IMR-90 (cell line): ENCODE results near the gene RASGEF1C. TPM values are rescaled to one million over a fixed set of nuclear protein-coding genes. Genes with fewer than 3 reads are reported as not detected.
A peak's percentile ranks its signal among the peaks of the same experiment; 100 is the strongest.

Experiments used
- ATAC-seq: fragments of 200-7000 bp; cut with Tn5 transposase; 2 replicates; pipeline ENCODE4 v1.9.1; 2020; ENCODE audit warnings: low read depth, mild to moderate bottlenecking, moderate library complexity
- BruUV-seq: library from RNA; stranded (reverse); fragments of 400-500 nt; replicated peaks from 2 replicates; lab custom pipeline; 2021; lab: Mats Ljungman, UMichigan
- CTCF ChIA-PET: fragments of 300-600 bp; formaldehyde crosslinking; extraction: SDS; loops from one replicate; lab custom pipeline; 2021; ENCODE audit warnings: antibody characterized with exemption; lab: Yijun Ruan, JAX
- POLR2A ChIA-PET: fragments of 300-600 bp; sonication (Branson Sonifier 250); formaldehyde crosslinking; loops from one replicate; lab custom pipeline; 2022; ENCODE audit warnings: antibody characterized with exemption; ENCODE audit not compliant: unreplicated experiment; lab: Charles Lee
- DNase-seq: peaks from one replicate; pipeline ENCODE4 v3.0.0; 2013
- H2AFZ ChIP-seq: replicated peaks from 2 replicates; pipeline ENCODE3; 2013; ENCODE audit warnings: low read length, mild to moderate bottlenecking; ENCODE audit not compliant: poor library complexity
- H2AK5ac ChIP-seq: 2 replicates; pipeline ENCODE4 v1.6.1; 2013; ENCODE audit warnings: low read depth, low read length, inconsistent platforms
- H2AK9ac ChIP-seq: replicated peaks from 2 replicates; pipeline ENCODE3; 2013; ENCODE audit warnings: mild to moderate bottlenecking, low read depth, low read length, moderate library complexity; ENCODE audit not compliant: poor library complexity
- H2BK120ac ChIP-seq: 2 replicates; pipeline ENCODE4 v1.6.1; 2013; ENCODE audit warnings: low read depth, low read length, inconsistent platforms
- H2BK15ac ChIP-seq: 3 replicates; pipeline ENCODE4 v1.6.1; 2013; ENCODE audit warnings: low read depth, low read length, inconsistent platforms
- H2BK20ac ChIP-seq: 2 replicates; pipeline ENCODE4 v1.6.1; 2013; ENCODE audit warnings: low read depth, mild to moderate bottlenecking, inconsistent platforms, low read length, moderate library complexity
- H2BK5ac ChIP-seq: 2 replicates; pipeline ENCODE4 v1.6.1; 2013; ENCODE audit warnings: mild to moderate bottlenecking, low read depth, low read length, inconsistent platforms; ENCODE audit not compliant: poor library complexity, severe bottlenecking
- H3K14ac ChIP-seq: replicated peaks from 2 replicates; pipeline ENCODE4 v1.6.1; 2013; ENCODE audit warnings: low read depth, low read length, inconsistent platforms
- H3K18ac ChIP-seq: 2 replicates; pipeline ENCODE4 v1.6.1; 2013; ENCODE audit warnings: low read depth, low read length, control low read depth
- H3K23ac ChIP-seq: 2 replicates; pipeline ENCODE4 v1.6.1; 2013; ENCODE audit warnings: low read depth, low read length, inconsistent platforms
- H3K27ac ChIP-seq: 2 replicates; pipeline ENCODE4 v1.5.1; 2013; ENCODE audit warnings: mild to moderate bottlenecking, control low read depth, low read length; ENCODE audit not compliant: insufficient read depth
- H3K27me3 ChIP-seq: 2 replicates; pipeline ENCODE4 v1.6.1; 2013; ENCODE audit warnings: low read length; ENCODE audit not compliant: control insufficient read depth, insufficient read depth
- H3K36me3 ChIP-seq: 2 replicates; pipeline ENCODE4 v1.6.1; 2013; ENCODE audit warnings: low read length, mixed read lengths; ENCODE audit not compliant: control insufficient read depth, insufficient read depth
- H3K4ac ChIP-seq: 2 replicates; pipeline ENCODE4 v1.6.1; 2013; ENCODE audit warnings: low read depth, low read length, inconsistent platforms
- H3K4me1 ChIP-seq: 2 replicates; pipeline ENCODE4 v1.6.1; 2013; ENCODE audit warnings: low read length, mixed read lengths; ENCODE audit not compliant: control insufficient read depth, insufficient read depth
- H3K4me2 ChIP-seq: 2 replicates; pipeline ENCODE4 v1.6.1; 2013; ENCODE audit warnings: low read depth, mild to moderate bottlenecking, control low read depth, low read length, moderate library complexity
- H3K4me3 ChIP-seq: 2 replicates; pipeline ENCODE4 v1.5.1; 2013; ENCODE audit warnings: low read depth, mild to moderate bottlenecking, control low read depth, low read length, moderate library complexity; ENCODE audit not compliant: insufficient read depth
- H3K56ac ChIP-seq: 2 replicates; pipeline ENCODE4 v1.6.1; 2013; ENCODE audit warnings: low read length, inconsistent platforms; ENCODE audit not compliant: insufficient read depth; ENCODE audit errors: extremely low read depth
- H3K79me1 ChIP-seq, 2 experiments: 2 replicates each; pipeline ENCODE4 v1.6.1; 2013; ENCODE audit warnings: low read length in 2 of 2, inconsistent platforms in 1 of 2, low read depth in 1 of 2
- H3K9ac ChIP-seq: 2 replicates; pipeline ENCODE4 v1.6.1; 2013; ENCODE audit warnings: low read depth, low read length, control low read depth
- H3K9me1 ChIP-seq: 2 replicates; pipeline ENCODE4 v1.6.1; 2013; ENCODE audit warnings: low read length, inconsistent platforms; ENCODE audit not compliant: insufficient read depth
- H3K9me3 ChIP-seq: 2 replicates; pipeline ENCODE4 v1.6.1; 2013; ENCODE audit warnings: low read length; ENCODE audit not compliant: control insufficient read depth, insufficient read depth
- H4K20me1 ChIP-seq: 2 replicates; pipeline ENCODE4 v1.6.1; 2013; ENCODE audit warnings: low read length, inconsistent platforms; ENCODE audit not compliant: insufficient read depth
- H4K5ac ChIP-seq: 2 replicates; pipeline ENCODE4 v1.6.1; 2013; ENCODE audit warnings: mild to moderate bottlenecking, low read depth, low read length, control low read depth
- H4K8ac ChIP-seq, 2 experiments: 2 replicates each; pipeline ENCODE4 v1.6.1; 2013; ENCODE audit warnings: low read depth in 2 of 2, low read length in 2 of 2, control low read depth in 1 of 2, inconsistent platforms in 1 of 2
- H4K91ac ChIP-seq: 2 replicates; pipeline ENCODE4 v1.6.1; 2013; ENCODE audit warnings: low read depth, low read length, inconsistent platforms; ENCODE audit not compliant: insufficient read depth
- CHD1 ChIP-seq: IDR thresholded peaks from 2 replicates; pipeline ENCODE4 v1.6.1; 2012; ENCODE audit warnings: low read depth, low read length, improper control_type of control experiment
- ELK1 ChIP-seq: fragments of 150-350 bp; IDR thresholded peaks from 2 replicates; pipeline ENCODE4 v1.6.1; 2016; ENCODE audit warnings: low read depth, mild to moderate bottlenecking, low read length, moderate library complexity, borderline replicate concordance
- MAFK ChIP-seq: IDR thresholded peaks from 2 replicates; pipeline ENCODE4 v1.6.1; 2012; ENCODE audit warnings: low read depth, low read length, improper control_type of control experiment
- MAZ ChIP-seq: IDR thresholded peaks from 2 replicates; pipeline ENCODE4 v1.6.1; 2012; ENCODE audit warnings: low read depth, mild to moderate bottlenecking, low read length, improper control_type of control experiment, moderate library complexity, borderline replicate concordance
- RFX5 ChIP-seq: IDR thresholded peaks from 2 replicates; pipeline ENCODE4 v1.8.0; 2012; ENCODE audit warnings: low read depth, mild to moderate bottlenecking, low read length, moderate library complexity
- USF2 ChIP-seq: fragments of 150-350 bp; IDR thresholded peaks from 2 replicates; pipeline ENCODE4 v1.6.1; 2017; ENCODE audit warnings: mild to moderate bottlenecking, antibody characterized with exemption, low read length, low read depth
- WGBS, 2 experiments: methylation state at CpG; one replicate each; pipeline versions ENCODE4 v1.1.5 to v1.1.7; 2013; ENCODE audit warnings: missing lambda C conversion rate in 2 of 2; ENCODE audit not compliant: insufficient read length in 1 of 2; ENCODE audit errors: extremely low coverage in 2 of 2; 5-methylcytosine and 5-hydroxymethylcytosine counted together
- dilution Hi-C: fragments of 300-500 bp; cut with HindIII; formaldehyde crosslinking; loops from one replicate; pipeline ENCODE4 v1.14.3; 2018; ENCODE audit warnings: low sequenced_read_pairs; ENCODE audit not compliant: unreplicated experiment
- in situ Hi-C: fragments of 300-500 bp; cut with MboI; formaldehyde crosslinking; loops from 3 replicates; pipeline ENCODE4 v1.14.3; 2019; ENCODE audit warnings: low sequenced_read_pairs, inconsistent platforms, mixed read lengths
- intact Hi-C: fragments of 100-400 bp; cut with micrococcal nuclease; formaldehyde crosslinking; loops from 2 replicates; pipeline ENCODE4 v1.10.0; 2022
- polyA plus RNA-seq, 3 experiments: library from polyadenylated mRNA; depleted of rRNA; stranded (reverse); fragments of >200 nt; gene quantifications; 2 replicates each; pipeline ENCODE4 v1.2.3, GENCODE V29; 2012; ENCODE audit warnings: low replicate concordance in 1 of 3
- total RNA-seq: library from RNA; depleted of rRNA; stranded (reverse); fragments of >200 nt; gene quantifications from 2 replicates; pipeline ENCODE4 v1.2.3, GENCODE V29; 2012

Gene RASGEF1C
- total and polyA plus RNA-seq, 2 of the 4 experiments (the other 2 are of a cell fraction): not detected

GRCh38 chr5:180172447-180173197, 36.4 kb downstream of the RASGEF1C start:
- H2BK15ac ChIP-seq: no peak overlapping the region
- H3K14ac ChIP-seq: no peak overlapping the region
- intact Hi-C loops: no loop called here
- peak overlapping the region; percentile 37 for H2AK9ac ChIP-seq
- H3K18ac ChIP-seq: no peak overlapping the region; the same call in 1 of the 2 replicates
- H3K4me3 ChIP-seq: no peak overlapping the region
- H3K27ac ChIP-seq: no peak overlapping the region
- H2BK120ac ChIP-seq: peak overlapping the region; percentile 23; the same call in 1 of the 2 replicates
- no peaks in the 10 kb centered on the region for H3K9me3 ChIP-seq
- H3K9ac ChIP-seq: no peak overlapping the region
- no peak overlapping the region; the same call in 1 of the 2 replicates for H4K91ac ChIP-seq
- H3K9me1 ChIP-seq: peaks cover 5% of the 10 kb centered on the region; the same call in 1 of the 2 replicates
- no peaks in the 10 kb centered on the region for H3K79me1 ChIP-seq
- H3K4ac ChIP-seq: peak overlapping the region; percentile 27; the same call in 1 of the 2 replicates
- H2BK20ac ChIP-seq: peak overlapping the region; percentile 24; the same call in 1 of the 2 replicates
- H4K5ac ChIP-seq: no peak overlapping the region; the same call in 1 of the 2 replicates
- ChIA-PET POLR2A (no interaction called here), CTCF (no interaction called here)
- H3K36me3 ChIP-seq: no peaks in the 10 kb centered on the region
- H3K4me2 ChIP-seq: no peak overlapping the region
- H2BK5ac ChIP-seq: no peak overlapping the region
- peaks cover 23% of the 10 kb centered on the region; the same call in 1 of the 2 replicates for H3K4me1 ChIP-seq
- TF ChIP-seq ELK1 (no peak), USF2 (no peak), MAFK (no peak), MAZ (no peak), RFX5 (no peak), CHD1 (no peak)
- no peaks in the 10 kb centered on the region for H3K27me3 ChIP-seq
- H4K20me1 ChIP-seq: no peaks in the 10 kb centered on the region
- peak overlapping the region; percentile 28; the same call in 1 of the 2 replicates for H2AK5ac ChIP-seq
- no peak overlapping the region; a peak in 1 of 4 replicates for H4K8ac ChIP-seq
- H2AFZ ChIP-seq: peak overlapping the region; percentile 14
- ATAC-seq: no peak; the same call in 1 of the 2 replicates
- dilution Hi-C loops: no loop called here
- no peak for DNase-seq
- H3K23ac ChIP-seq: no peak overlapping the region
- no peak overlapping the region for H3K56ac ChIP-seq
- 68% methylated on average over 6 of the region's 11 CpGs; no CpG with 5 or more reads in 1 of the 2 experiments for WGBS, 2 experiments
- in situ Hi-C loops: no loop called here
- no TSS peak for BruUV-seq
